Astrocyte of the spinal cord (primary cell): ENCODE measurements around the gene HTR4.

Experiments
- DNase-seq: peaks from one replicate; pipeline ENCODE4 v3.0.0; 2011; ENCODE audit warnings: low read depth, low spot score
- H3K4me3 ChIP-seq: 2 replicates; pipeline ENCODE4 v1.5.1; 2011; ENCODE audit warnings: low read depth, mild to moderate bottlenecking, low read length, moderate library complexity
- CTCF ChIP-seq: IDR thresholded peaks from 2 replicates; pipeline ENCODE4 v1.5.1; 2012; ENCODE audit warnings: low read depth, mild to moderate bottlenecking, low read length, inconsistent platforms
- in situ Hi-C: cut with HindIII; loops from 2 replicates; pipeline ENCODE4 v1.10.0; 2017; ENCODE audit warnings: low sequenced_read_pairs

HTR4 gene

DNA sequence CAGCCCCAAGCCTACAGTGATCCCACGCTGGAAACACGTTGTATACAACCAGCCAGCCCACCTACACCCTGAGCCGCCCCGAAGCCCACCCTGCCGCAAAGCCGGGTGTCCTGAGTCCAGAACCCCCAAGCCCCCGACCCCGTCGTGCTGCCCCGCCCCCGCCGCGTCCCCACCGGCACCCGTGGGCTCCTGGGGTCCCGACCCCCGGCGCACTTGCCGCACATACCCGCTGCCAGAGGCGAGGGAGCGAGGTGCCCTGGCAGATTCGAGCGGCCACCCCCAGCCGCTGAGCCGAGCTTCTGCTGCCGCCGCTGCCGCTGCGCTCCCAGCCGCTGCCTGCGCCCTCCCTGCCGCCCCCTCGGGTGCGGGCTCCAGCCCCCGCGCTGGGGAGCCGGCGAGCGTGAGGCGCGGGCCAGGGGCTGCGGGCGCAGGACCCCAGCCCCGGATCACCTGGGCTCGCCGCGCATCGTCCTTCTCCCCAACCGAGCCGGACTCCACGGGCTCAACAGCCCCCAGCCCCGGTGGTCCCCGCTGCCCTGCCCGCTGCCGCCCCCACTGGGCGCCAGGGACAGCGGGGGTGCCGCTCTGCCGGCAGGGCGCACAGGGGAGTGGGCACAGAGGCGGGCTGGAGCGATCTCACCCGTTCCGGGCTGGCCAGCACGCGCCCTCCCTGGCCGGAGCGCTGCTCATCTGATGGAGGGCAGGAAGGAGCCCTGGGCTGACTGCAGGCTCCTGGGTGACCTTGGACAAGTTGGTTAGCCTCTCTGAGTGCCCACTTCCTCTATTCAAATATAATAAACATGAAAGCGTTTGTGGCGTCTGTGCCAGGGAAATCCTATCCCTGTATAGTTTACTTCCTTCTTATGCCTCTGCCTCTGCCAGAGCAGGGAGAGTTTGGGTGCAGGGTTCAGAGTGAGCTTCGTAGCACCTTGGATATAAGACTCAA, at the start of gene HTR4:
Gene HTR4, minus strand, starts transcription at position 692 of the 946 bp plus-strand sequence. CDS start 17,513 bp downstream, outside the sequence.
- in situ Hi-C loops = no loop called here
- DNase-seq = no peak
- no peak for TF ChIP-seq CTCF
- no peak within 1 kb of the TSS for H3K4me3 ChIP-seq

DNA sequence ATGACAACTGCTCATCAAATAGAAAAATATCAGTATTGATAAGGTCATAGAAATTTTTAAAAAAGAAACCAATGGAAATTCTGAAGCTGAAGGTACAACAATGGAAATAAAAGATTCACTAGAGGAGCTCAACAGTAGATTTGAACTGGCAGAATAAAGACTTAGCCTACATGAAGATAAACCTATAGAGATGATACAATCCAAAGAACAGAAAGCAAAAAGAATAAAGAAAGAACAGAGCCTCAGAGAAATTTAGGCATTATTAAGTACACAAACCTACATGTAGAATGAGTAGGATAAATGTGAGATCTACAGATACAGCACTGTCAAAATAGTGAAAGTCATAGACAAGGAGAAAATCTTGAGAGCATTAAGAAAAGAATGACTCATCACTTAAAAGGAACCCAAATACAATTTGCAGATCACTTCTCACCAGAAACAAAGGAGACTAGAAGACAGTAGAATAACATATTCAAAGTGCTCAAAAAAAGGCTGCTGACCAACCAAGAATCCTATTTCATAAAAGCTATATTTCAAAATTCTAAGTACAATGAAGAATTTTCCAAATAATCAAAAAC, 47.8 kb upstream of the HTR4 start:
- no peak for DNase-seq
- TF ChIP-seq CTCF = no peak
- in situ Hi-C loops = no loop called here
- no peak overlapping the region for H3K4me3 ChIP-seq

- in situ Hi-C loops = no loop called here
- no peak overlapping the region for H3K4me3 ChIP-seq
- TF ChIP-seq CTCF = no peak
- DNase-seq = no peak
These were observed 44.7 kb upstream of the HTR4 start for GRCh38 chr5:148699028-148699427.

DNA sequence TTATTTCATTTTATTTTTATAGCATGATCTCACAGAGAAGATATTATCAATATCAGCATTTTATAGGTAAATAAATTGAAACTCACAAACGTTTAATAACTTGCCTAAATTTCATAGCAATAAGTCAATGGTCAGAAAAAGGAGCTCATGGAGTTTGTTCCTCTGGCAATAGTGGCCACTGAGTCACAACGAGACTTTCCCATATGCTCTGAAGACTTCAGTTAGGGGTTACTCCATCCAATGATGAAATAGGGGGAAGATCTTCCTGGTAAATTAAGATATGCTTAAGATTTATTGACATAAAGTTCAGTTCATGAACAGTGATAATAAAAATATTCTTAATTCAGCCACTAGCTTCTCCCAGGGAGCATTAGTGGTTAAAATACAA, 43.5 kb upstream of the HTR4 start:
- DNase-seq = no peak
- in situ Hi-C loops = no loop called here
- TF ChIP-seq CTCF = no peak
- no peak overlapping the region for H3K4me3 ChIP-seq

DNA sequence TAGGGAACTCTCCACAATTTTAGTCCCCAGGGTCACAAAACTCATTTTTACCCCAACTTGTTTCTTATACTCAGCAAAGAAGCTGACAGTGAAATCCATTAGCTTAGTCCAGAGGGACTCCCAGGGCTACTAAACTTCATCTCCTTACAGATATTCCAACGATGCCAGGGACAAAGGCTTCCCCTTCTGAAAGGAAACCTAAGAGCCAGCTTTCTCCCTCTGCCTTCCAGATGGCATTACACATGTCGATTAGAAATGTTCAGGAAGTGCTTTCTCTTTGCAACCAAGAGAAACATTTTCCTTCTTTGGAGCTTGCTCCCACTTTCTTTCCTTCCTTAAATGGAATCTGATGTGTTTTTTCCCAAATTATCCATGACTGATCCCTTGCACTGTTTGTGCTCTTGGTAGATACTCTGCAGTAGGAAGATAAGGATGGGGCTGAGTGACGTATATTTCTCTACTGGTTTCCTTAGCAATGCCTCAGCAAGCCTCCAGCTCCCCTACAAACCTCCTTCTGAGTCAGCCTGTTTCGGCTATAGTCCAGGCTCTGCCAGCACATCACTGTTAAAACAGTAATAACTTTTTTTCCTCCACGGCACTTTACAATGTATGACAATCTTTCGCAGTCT, 43.0 kb upstream of the HTR4 start:
- in situ Hi-C loops = no loop called here
- no peak for TF ChIP-seq CTCF
- DNase-seq = peak; percentile 40
- H3K4me3 ChIP-seq = no peak overlapping the region

DNA sequence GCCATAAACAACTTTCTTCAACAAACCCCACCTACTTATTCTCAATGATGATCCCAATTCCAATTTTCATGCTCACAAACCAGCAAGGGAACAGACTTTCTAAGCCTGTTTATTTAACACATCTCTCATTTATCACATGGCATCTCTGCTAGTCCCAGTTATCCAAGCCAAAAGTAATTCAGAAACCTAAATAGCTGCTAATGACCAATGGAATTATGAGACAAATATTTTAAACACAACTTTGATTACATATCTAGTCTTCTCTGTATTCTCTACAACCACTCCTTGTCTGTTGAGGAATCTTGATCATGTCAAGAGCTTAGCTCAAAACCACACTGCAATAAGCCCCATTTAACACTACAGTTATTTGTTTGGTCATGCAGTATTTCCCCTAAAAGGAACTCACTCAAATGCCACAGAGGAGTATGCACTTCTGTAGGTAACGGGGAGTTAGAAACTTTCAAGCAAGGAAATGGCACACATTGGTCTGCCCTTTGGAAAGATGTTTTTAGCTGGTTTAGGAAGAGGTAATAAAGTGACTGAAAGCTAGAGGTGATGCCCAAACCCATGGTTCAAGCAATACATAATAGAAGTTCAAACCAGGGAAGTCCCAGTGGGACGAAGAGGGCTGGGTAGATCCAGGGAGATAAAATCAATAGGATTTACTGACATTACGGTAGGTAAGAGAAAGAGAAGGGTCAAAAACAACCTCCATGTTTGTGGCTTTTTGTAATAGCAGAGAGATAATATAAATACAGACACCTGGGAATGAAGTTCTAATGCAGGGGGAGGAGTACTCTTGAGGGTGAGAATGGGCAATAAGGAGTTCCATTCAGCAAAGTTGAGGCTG, 42.1 kb upstream of the HTR4 start:
- no peak overlapping the region for H3K4me3 ChIP-seq
- TF ChIP-seq CTCF = no peak
- DNase-seq = no peak
- in situ Hi-C loops = no loop called here
